Panc1 (cell line): ENCODE measurements around the gene CHRND. TPM values are rescaled to one million over a fixed set of nuclear protein-coding genes. Genes with fewer than 3 reads are reported as not detected.

Experiments
- ATAC-seq: fragments of 200-7000 bp; cut with Tn5 transposase; 2 replicates; pipeline ENCODE4 v1.9.1; 2020; ENCODE audit warnings: mild to moderate bottlenecking, moderate library complexity
- BruUV-seq: library from RNA; stranded (reverse); fragments of 400-500 nt; replicated peaks from 2 replicates; lab custom pipeline; 2021; lab: Mats Ljungman, UMichigan
- CTCF ChIA-PET: fragments of 300-600 bp; sonication (Branson Sonifier 250); formaldehyde crosslinking; loops from one replicate; lab custom pipeline; 2022; ENCODE audit warnings: antibody characterized with exemption; lab: Charles Lee
- POLR2A ChIA-PET: fragments of 300-600 bp; sonication (Branson Sonifier 250); formaldehyde crosslinking; loops from one replicate; lab custom pipeline; 2022; ENCODE audit warnings: antibody characterized with exemption; lab: Charles Lee
- DNase-seq: peaks from one replicate; pipeline ENCODE4 v3.0.0-alpha.2; 2010; ENCODE audit warnings: low read depth, low spot score
- H3K27ac ChIP-seq: 2 replicates; pipeline ENCODE4 v1.5.1; 2011; ENCODE audit warnings: mild to moderate bottlenecking, low read length, inconsistent platforms
- H3K27me3 ChIP-seq: fragments of 200-500 bp; sonication (Bioruptor generic); 2 replicates; pipeline ENCODE4 v1.6.0; 2014; ENCODE audit warnings: low read length, inconsistent platforms; ENCODE audit not compliant: control insufficient read depth, insufficient read depth
- H3K36me3 ChIP-seq: fragments of 200-500 bp; sonication (Bioruptor generic); 2 replicates; pipeline ENCODE4 v1.5.1; 2014; ENCODE audit warnings: inconsistent platforms, mild to moderate bottlenecking, low read length, moderate library complexity; ENCODE audit not compliant: control insufficient read depth, insufficient read depth
- H3K4me1 ChIP-seq: 2 replicates; pipeline ENCODE4 v1.5.1; 2011; ENCODE audit warnings: inconsistent platforms, mild to moderate bottlenecking, low read length, moderate library complexity; ENCODE audit not compliant: control insufficient read depth, insufficient read depth
- H3K4me3 ChIP-seq, 2 experiments: 2 replicates each; pipeline ENCODE4 v1.5.1; 2011 to 2012; ENCODE audit warnings: low read depth in 2 of 2, low read length in 2 of 2, mild to moderate bottlenecking in 2 of 2, inconsistent platforms in 1 of 2, moderate library complexity in 1 of 2
- H3K9me3 ChIP-seq: fragments of 200-500 bp; sonication (Bioruptor generic); 2 replicates; pipeline ENCODE4 v1.5.1; 2014; ENCODE audit warnings: low read depth, mild to moderate bottlenecking, inconsistent platforms, low read length, moderate library complexity; ENCODE audit not compliant: control insufficient read depth, insufficient read depth
- CTCF ChIP-seq: fragments of 450-650 bp; IDR thresholded peaks from 2 replicates; pipeline ENCODE4 v1.5.1; 2017; ENCODE audit warnings: mild to moderate bottlenecking
- POLR2AphosphoS5 ChIP-seq: IDR thresholded peaks from 2 replicates; pipeline ENCODE4 v1.6.1; 2012; ENCODE audit warnings: mild to moderate bottlenecking, low read depth, low read length, moderate library complexity
- SIN3A ChIP-seq: IDR thresholded peaks from 2 replicates; pipeline ENCODE4 v1.6.1; 2012; ENCODE audit warnings: low read depth, mild to moderate bottlenecking, low read length, moderate library complexity, borderline replicate concordance; ENCODE audit not compliant: insufficient read depth
- TCF7L2 ChIP-seq: IDR thresholded peaks from 2 replicates; pipeline ENCODE4 v1.6.1; 2011; ENCODE audit warnings: mild to moderate bottlenecking, low read depth, low read length, inconsistent platforms
- in situ Hi-C: cut with HindIII; loops from 2 replicates; pipeline ENCODE4 v1.10.0; 2016; ENCODE audit warnings: low sequenced_read_pairs, low pct_unique_long_range_greater_than_20kb
- intact Hi-C: fragments of 100-400 bp; cut with micrococcal nuclease; formaldehyde crosslinking; loops from one replicate; pipeline ENCODE4 v1.10.0; 2022; ENCODE audit not compliant: unreplicated experiment
- total RNA-seq: library from RNA; stranded (reverse); gene quantifications from one replicate; pipeline ENCODE4 v1.2.1, GENCODE V29; 2021; ENCODE audit not compliant: unreplicated experiment
- TF ChIP-seq, protein P1 (sequence below), 2 experiments: IDR thresholded peaks; 2 replicates each; pipeline ENCODE4 v1.6.1; 2011 to 2012; ENCODE audit warnings: low read depth in 2 of 2, control low read depth in 1 of 2, low read length in 1 of 2, mild to moderate bottlenecking in 1 of 2, moderate library complexity in 1 of 2; ENCODE audit not compliant: insufficient read depth in 1 of 2

The CHRND gene
- total RNA-seq, 1 experiment from 2014 or later, result not detected

DNA sequence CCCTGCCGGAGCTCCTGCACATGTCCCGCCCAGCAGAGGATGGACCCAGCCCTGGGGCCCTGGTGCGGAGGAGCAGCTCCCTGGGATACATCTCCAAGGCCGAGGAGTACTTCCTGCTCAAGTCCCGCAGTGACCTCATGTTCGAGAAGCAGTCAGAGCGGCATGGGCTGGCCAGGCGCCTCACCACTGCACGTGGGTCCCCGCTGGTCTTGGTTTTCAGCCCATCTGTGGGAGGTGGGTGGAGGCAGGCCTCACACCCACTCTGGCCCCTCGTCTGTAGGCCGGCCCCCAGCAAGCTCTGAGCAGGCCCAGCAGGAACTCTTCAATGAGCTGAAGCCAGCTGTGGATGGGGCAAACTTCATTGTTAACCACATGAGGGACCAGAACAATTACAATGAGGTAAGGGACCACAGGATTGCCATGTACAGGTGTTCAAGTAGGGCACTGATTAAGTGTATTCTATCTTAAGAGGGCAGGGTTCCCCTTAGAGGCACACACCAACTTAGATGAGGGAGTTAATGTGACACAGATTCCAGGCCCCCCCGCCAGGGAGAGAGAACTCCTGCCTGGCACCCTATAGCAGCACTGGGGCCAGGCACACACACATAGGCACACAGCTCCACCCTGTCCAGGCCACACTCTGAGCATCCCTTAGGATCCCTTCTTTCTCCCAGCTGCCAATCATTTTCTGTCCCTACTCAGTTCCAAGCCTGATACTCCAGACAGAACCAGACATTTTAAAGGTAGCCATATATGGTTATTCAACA is 8.2 kb downstream of the CHRND start:
- TF ChIP-seq SIN3A (no peak), POLR2AphosphoS5 (no peak), CTCF (no peak), TCF7L2 (no peak)
- TF ChIP-seq, protein P1, sequence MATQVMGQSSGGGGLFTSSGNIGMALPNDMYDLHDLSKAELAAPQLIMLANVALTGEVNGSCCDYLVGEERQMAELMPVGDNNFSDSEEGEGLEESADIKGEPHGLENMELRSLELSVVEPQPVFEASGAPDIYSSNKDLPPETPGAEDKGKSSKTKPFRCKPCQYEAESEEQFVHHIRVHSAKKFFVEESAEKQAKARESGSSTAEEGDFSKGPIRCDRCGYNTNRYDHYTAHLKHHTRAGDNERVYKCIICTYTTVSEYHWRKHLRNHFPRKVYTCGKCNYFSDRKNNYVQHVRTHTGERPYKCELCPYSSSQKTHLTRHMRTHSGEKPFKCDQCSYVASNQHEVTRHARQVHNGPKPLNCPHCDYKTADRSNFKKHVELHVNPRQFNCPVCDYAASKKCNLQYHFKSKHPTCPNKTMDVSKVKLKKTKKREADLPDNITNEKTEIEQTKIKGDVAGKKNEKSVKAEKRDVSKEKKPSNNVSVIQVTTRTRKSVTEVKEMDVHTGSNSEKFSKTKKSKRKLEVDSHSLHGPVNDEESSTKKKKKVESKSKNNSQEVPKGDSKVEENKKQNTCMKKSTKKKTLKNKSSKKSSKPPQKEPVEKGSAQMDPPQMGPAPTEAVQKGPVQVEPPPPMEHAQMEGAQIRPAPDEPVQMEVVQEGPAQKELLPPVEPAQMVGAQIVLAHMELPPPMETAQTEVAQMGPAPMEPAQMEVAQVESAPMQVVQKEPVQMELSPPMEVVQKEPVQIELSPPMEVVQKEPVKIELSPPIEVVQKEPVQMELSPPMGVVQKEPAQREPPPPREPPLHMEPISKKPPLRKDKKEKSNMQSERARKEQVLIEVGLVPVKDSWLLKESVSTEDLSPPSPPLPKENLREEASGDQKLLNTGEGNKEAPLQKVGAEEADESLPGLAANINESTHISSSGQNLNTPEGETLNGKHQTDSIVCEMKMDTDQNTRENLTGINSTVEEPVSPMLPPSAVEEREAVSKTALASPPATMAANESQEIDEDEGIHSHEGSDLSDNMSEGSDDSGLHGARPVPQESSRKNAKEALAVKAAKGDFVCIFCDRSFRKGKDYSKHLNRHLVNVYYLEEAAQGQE (IDR thresholded peaks at IDR 0.05; ENCODE audit: insufficient read depth in 1 of 2, low read depth in 2 of 2, low read length in 1 of 2), result no peak
- no TSS peak for BruUV-seq
- POLR2A ChIA-PET, result no interaction called here
- Histone ChIP-seq H3K36me3 (no peaks in the 10 kb centered on the region), H3K9me3 (no peaks in the 10 kb centered on the region; the same call in 1 of the 2 replicates), H3K27me3 (no peaks in the 10 kb centered on the region), H3K4me3 (no peak overlapping the region), H3K4me1 (no peaks in the 10 kb centered on the region), H3K27ac (no peak overlapping the region)
- CTCF ChIA-PET, result no interaction called here
- in situ Hi-C loops (no loop called here), intact Hi-C loops (no loop called here)
- no peak for DNase-seq
- ATAC-seq, result no peak

DNA sequence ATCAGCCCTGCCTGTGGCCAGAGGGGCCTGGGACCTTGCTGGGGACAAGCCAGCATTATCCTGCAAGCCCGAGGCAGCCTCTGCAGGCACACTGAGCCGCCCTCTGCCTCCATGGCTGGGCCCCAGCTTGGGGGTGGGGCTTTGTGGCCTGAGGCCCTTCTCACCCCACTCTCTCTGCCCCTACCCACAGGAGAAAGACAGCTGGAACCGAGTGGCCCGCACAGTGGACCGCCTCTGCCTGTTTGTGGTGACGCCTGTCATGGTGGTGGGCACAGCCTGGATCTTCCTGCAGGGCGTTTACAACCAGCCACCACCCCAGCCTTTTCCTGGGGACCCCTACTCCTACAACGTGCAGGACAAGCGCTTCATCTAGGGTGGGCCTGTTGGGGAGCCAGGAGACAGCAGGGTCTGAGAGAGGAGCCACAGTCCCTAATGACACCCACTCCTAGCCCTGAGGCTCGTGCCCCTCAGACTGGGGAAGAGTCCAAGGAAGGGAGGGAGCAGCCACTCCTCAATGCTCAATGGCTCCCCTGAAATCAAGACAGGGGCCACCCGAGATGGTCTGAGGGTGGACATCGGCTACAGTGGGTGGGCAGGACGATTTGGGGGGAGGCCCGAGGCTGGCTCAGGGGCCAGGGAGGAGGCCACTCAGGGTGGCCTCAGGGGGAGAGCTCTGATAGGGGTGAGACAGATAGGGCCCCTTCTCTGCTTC is 9.1 kb downstream of the CHRND start:
- Histone ChIP-seq H3K36me3 (no peaks in the 10 kb centered on the region), H3K4me1 (no peaks in the 10 kb centered on the region), H3K27me3 (no peaks in the 10 kb centered on the region), H3K9me3 (no peaks in the 10 kb centered on the region; the same call in 1 of the 2 replicates), H3K27ac (no peak overlapping the region), H3K4me3 (no peak overlapping the region)
- BruUV-seq, result no TSS peak
- 0 out of 2 replicates have a peak, but pooled peaks have one; percentile 27 for ATAC-seq
- no peak for DNase-seq
- intact Hi-C loops, result no loop called here
- in situ Hi-C loops, result no loop called here
- TF ChIP-seq TCF7L2, result no peak
- TF ChIP-seq CTCF, result no peak
- no peak for TF ChIP-seq POLR2AphosphoS5
- TF ChIP-seq, protein P1 (IDR thresholded peaks at IDR 0.05; ENCODE audit: insufficient read depth in 1 of 2, low read depth in 2 of 2, low read length in 1 of 2), result no peak
- TF ChIP-seq SIN3A, result no peak
- POLR2A ChIA-PET, result no interaction called here
- CTCF ChIA-PET, result no interaction called here
